Thymus (tissue), 11 donors: ENCODE results near the gene ATP13A4. TPM values are rescaled to one million over a fixed set of nuclear protein-coding genes. Genes with fewer than 3 reads are reported as not detected.

Experiments used
- DNase-seq, 9 donors: peaks; one replicate each; pipeline ENCODE4 v3.0.0-alpha.2; 2013; ENCODE audit warnings: low spot score in 9 of 9, low read depth in 6 of 9, missing footprints in 1 of 9
- H3K27ac ChIP-seq, 2 donors: one replicate each; pipeline ENCODE4 v1.5.1; 2013; ENCODE audit warnings: control low read depth in 1 of 2, low read depth in 1 of 2, low read length in 1 of 2, mild to moderate bottlenecking in 1 of 2, moderate library complexity in 1 of 2
- H3K27me3 ChIP-seq, 2 donors: one replicate each; pipeline ENCODE4 v1.5.1; 2013; ENCODE audit warnings: low read length in 1 of 2; ENCODE audit not compliant: control insufficient read depth in 2 of 2, insufficient read depth in 1 of 2
- H3K36me3 ChIP-seq, 2 donors: one replicate each; pipeline ENCODE4 v1.5.1; 2013; ENCODE audit warnings: low read length in 1 of 2, mild to moderate bottlenecking in 1 of 2, moderate library complexity in 1 of 2; ENCODE audit not compliant: control insufficient read depth in 2 of 2, insufficient read depth in 2 of 2
- H3K4me1 ChIP-seq, 2 donors: one replicate each; pipeline ENCODE4 v1.5.1; 2013; ENCODE audit warnings: low read length in 2 of 2; ENCODE audit not compliant: control insufficient read depth in 2 of 2, insufficient read depth in 2 of 2
- H3K4me3 ChIP-seq, 2 donors: one replicate each; pipeline ENCODE4 v1.5.1; 2013; ENCODE audit warnings: low read length in 2 of 2, control low read depth in 1 of 2, mild to moderate bottlenecking in 1 of 2
- H3K9me3 ChIP-seq, 2 donors: one replicate each; pipeline ENCODE4 v1.5.1; 2013; ENCODE audit warnings: low read length in 1 of 2, mild to moderate bottlenecking in 1 of 2; ENCODE audit not compliant: control insufficient read depth in 2 of 2, insufficient read depth in 1 of 2
- WGBS: extraction: QIAGEN DNeasy Blood & Tissue Kit; methylation state at CpG from one replicate; pipeline ENCODE4 v1.1.7; 2013; 5-methylcytosine and 5-hydroxymethylcytosine counted together
- polyA plus RNA-seq: library from polyadenylated mRNA; stranded (reverse); fragments of 200-250 nt; gene quantifications from one replicate; pipeline ENCODE4 v1.2.3, GENCODE V29; 2013
- total RNA-seq: library from RNA; stranded (reverse); fragments of 120-200 nt; gene quantifications from one replicate; pipeline ENCODE4 v1.2.4, GENCODE V29; 2013
- donor health status: healthy.

Gene ATP13A4
- total and polyA plus RNA-seq, 2 donors = 0.80 to 4.3 TPM

- H3K9me3 ChIP-seq = no peaks in the 10 kb centered on the region
- WGBS = 94% methylated on average over 2 of the region's 2 CpGs
- no peaks in the 10 kb centered on the region for H3K4me1 ChIP-seq
- H3K27me3 ChIP-seq = no peaks in the 10 kb centered on the region
- no peak overlapping the region for H3K27ac ChIP-seq
- no peak overlapping the region for H3K4me3 ChIP-seq
- H3K36me3 ChIP-seq = no peaks in the 10 kb centered on the region
- no peak for DNase-seq
Measured at GRCh38 chr3:193403307-193403706, 151.4 kb downstream of the ATP13A4 start.

DNA sequence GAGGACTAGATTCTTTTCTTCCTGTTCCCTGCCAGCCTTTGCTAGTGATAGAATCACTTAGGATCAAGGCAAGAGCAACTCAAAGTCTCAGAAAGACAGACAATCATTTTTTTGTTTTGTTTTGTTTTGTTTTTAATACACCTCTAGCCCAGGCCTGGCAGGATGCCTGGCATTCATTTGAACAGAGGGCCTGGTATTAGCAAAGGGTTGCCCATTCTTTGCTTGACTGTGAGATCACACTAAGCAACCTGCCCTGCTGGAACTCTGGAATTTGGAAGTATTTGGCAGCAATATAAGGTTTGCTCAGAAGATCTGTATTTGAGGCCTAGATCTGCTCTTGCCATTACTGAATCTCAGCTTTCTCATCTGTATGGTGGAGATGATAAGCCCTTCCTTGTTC is 154.4 kb downstream of the ATP13A4 start:
- Histone ChIP-seq H3K4me3 (no peak overlapping the region), H3K27me3 (no peaks in the 10 kb centered on the region), H3K27ac (no peak overlapping the region), H3K36me3 (no peaks in the 10 kb centered on the region), H3K9me3 (no peaks in the 10 kb centered on the region), H3K4me1 (no peaks in the 10 kb centered on the region)
- DNase-seq = no peak

DNA sequence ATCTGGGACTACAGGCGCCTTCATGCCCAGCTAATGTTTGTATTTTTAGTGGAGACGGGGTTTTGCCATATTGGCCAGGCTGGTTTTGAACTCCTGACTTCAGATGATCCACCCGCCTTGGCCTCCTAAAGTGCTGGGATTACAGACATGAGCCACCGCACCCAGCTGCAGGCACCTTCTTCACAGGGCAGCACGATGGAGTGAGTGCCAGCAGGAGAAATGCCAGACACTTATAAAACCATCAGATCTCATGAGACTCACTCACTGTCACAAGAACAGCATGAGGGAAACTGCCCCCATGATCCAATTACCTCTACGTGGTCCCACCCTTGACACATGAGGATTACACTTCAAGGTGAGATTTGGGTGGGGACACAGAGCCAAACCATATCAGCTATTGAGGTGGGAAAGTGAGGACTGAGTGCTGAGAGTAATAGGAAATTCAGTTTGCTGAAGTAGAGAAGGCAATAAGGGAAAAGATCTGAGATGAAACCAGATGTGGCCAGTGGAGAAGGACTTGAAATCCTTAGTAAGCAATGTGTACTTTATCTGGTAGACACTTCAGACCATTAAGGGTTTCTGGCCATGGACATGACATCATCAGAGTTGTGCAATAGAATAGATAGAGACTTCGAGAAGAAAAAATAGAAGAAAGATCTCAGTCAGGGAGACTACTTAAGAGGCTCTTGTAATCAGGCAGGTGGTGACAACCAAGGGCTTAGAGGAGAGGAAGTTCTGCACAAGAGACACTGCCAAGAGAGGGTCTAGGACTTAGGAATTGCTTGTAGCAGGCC is 158.0 kb downstream of the ATP13A4 start:
- Histone ChIP-seq H3K27ac (no peak overlapping the region), H3K4me3 (no peak overlapping the region), H3K27me3 (no peaks in the 10 kb centered on the region), H3K9me3 (no peaks in the 10 kb centered on the region), H3K36me3 (no peaks in the 10 kb centered on the region), H3K4me1 (no peaks in the 10 kb centered on the region)
- WGBS = 91% methylated on average over 7 of the region's 7 CpGs
- DNase-seq = no peak

GRCh38 chr3:193391902-193392301 is 162.8 kb downstream of the ATP13A4 start:
- WGBS = 82% methylated on average over 3 of the region's 3 CpGs
- Histone ChIP-seq H3K4me1 (no peaks in the 10 kb centered on the region), H3K27ac (no peak overlapping the region), H3K9me3 (no peaks in the 10 kb centered on the region), H3K27me3 (no peaks in the 10 kb centered on the region), H3K36me3 (no peaks in the 10 kb centered on the region), H3K4me3 (no peak overlapping the region)
- DNase-seq = no peak

GRCh38 chr3:193389335-193389734 is 165.4 kb downstream of the ATP13A4 start:
- no peaks in the 10 kb centered on the region for H3K4me1 ChIP-seq
- H3K27ac ChIP-seq = no peak overlapping the region
- no peaks in the 10 kb centered on the region for H3K36me3 ChIP-seq
- H3K4me3 ChIP-seq = no peak overlapping the region
- H3K9me3 ChIP-seq = no peaks in the 10 kb centered on the region
- no peaks in the 10 kb centered on the region for H3K27me3 ChIP-seq
- WGBS = 85% methylated on average over 2 of the region's 2 CpGs
- DNase-seq = no peak

DNA sequence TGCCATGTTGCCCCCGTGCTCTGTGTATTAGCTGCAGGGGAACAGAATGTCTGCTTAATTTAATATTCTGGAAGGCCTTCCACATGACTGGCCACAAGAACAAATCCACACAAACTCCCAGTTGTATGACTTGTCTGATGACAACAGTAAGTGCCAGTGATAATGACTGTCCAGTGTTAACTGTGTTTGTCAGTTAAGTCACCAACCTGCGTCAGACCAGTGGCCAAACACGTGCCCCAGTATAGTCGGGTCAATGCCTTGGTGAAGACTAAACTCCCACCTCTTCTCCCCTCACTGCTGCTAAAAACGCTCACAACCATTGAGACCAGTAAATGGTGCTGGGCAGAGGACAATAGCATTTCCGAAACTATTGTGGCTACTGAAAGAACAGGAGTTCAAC is 166.3 kb downstream of the ATP13A4 start:
- Histone ChIP-seq H3K27ac (no peak overlapping the region), H3K4me1 (no peaks in the 10 kb centered on the region), H3K27me3 (no peaks in the 10 kb centered on the region), H3K4me3 (no peak overlapping the region), H3K9me3 (no peaks in the 10 kb centered on the region), H3K36me3 (no peaks in the 10 kb centered on the region)
- DNase-seq = no peak
- WGBS = 92% methylated on average over 6 of the region's 6 CpGs

- Histone ChIP-seq H3K27me3 (no peaks in the 10 kb centered on the region), H3K36me3 (no peaks in the 10 kb centered on the region), H3K27ac (no peak overlapping the region), H3K9me3 (no peaks in the 10 kb centered on the region), H3K4me1 (no peaks in the 10 kb centered on the region), H3K4me3 (no peak overlapping the region)
- 65% methylated on average over 2 of the region's 2 CpGs for WGBS
- DNase-seq = no peak
Measured at GRCh38 chr3:193387596-193387995, 167.1 kb downstream of the ATP13A4 start.

DNA sequence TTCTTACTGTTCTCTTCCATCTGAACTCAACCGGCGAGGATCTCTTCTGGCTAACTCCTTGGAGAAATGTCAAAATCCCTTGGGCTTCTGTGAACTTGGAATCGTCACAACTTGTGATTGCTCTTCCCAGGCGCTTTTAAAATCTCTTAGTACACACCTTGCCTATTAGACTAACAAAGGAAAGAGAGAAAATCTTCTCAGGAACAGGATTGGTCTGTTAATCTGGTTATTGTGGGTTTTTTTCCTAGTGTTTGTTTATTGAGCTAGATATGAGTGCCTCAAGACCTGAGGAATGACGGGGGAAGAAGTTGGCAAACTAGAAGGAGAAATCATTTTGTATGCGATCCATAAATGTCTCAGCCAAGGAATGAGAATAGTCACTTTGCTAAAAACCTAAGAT is 176.0 kb downstream of the ATP13A4 start, which contains the start of gene ATP13A5:
ATP13A5 (minus strand) TSS at position 48 of the 400 bp plus-strand sequence; CDS start at position 20, 28 bp downstream.
- H3K27ac ChIP-seq = no peak within 1 kb of the TSS
- H3K9me3 ChIP-seq = no peaks in the 10 kb centered on the region
- peaks cover 0 to 3% of the 10 kb centered on the region in 2 donors for H3K27me3 ChIP-seq
- no peaks in the 10 kb centered on the region for H3K36me3 ChIP-seq
- no peak within 1 kb of the TSS for H3K4me3 ChIP-seq
- no peak for DNase-seq
- WGBS = 72% methylated on average over 6 of the region's 6 CpGs
- H3K4me1 ChIP-seq = no peaks in the 10 kb centered on the region

DNA sequence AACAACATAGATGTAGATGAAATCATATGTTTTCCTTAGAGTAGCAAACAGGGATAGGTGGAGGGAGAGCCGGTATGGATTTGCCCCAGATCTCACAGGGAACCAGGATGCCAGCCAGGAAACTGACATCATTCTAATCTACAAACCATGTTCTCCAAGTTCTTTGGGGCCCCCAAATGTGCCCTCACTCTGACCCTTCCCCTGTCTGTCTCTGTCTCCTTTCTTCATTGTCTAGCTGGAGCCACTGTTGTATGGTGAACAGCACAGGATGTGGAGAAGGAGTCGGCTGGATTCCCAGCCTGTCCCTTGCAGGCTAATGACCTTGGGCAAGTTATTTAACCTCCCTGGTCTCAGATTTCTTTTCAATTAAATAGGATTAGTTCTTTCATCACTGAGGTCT is 177.1 kb downstream of the ATP13A4 start:
- 17% methylated on average over 2 of the region's 2 CpGs for WGBS
- DNase-seq = no peak
- no peaks in the 10 kb centered on the region for H3K36me3 ChIP-seq
- no peaks in the 10 kb centered on the region for H3K4me1 ChIP-seq
- H3K4me3 ChIP-seq = no peak overlapping the region
- H3K27ac ChIP-seq = no peak overlapping the region
- H3K27me3 ChIP-seq = peaks cover 0 to 3% of the 10 kb centered on the region in 2 donors
- no peaks in the 10 kb centered on the region for H3K9me3 ChIP-seq
